ENCODE measurements around the gene NELFA. TPM values are rescaled to one million over a fixed set of nuclear protein-coding genes. Genes with fewer than 3 reads are reported as not detected.

Gene NELFA
- total RNA-seq, 1 experiment from 2014 or later: 55.0 TPM

DNA sequence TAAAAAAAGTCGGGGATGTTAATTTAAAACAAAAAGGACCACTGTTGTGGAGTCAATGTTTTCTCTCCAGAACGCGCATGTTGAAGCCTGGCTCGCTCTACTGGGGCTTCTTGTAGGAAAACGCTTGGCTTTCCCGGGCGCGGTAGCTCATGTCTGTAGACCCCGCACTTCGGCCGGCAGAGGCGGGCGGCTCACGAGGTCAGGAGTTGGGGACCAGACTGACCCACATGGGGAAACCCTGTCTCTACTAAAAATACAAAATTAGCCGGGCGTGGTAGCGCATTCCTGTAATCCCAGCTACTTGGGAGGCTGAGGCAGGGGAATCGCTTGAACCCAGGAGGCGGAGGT lies 15.6 kb downstream of the NELFA start:
- Histone ChIP-seq H3K56ac (ENCODE audit: insufficient read length, low read depth, low read length) (no peak overlapping the region), H4K20me1 (ENCODE audit: control insufficient read depth, insufficient read depth, insufficient read length) (no peaks in the 10 kb centered on the region)

More for the DNA sequence above, 15.6 kb downstream of the NELFA start:
- H3K9me3 ChIP-seq (ENCODE audit: control insufficient read depth, low read depth, low read length): no peaks in the 10 kb centered on the region
- H4K8ac ChIP-seq (replicated peaks; ENCODE audit: insufficient read length, low read depth, low read length): no peak overlapping the region
- H2BK20ac ChIP-seq (ENCODE audit: low read depth, low read length, poor library complexity, severe bottlenecking): no peak overlapping the region
- no peak overlapping the region for H3T11ph ChIP-seq (ENCODE audit: low read length)
- Mint-ChIP-seq H3K36me3 (ENCODE audit: insufficient read depth in 1 of 3, low read depth in 3 of 3) (peaks cover 21 to 41% (median 40%) of the 10 kb centered on the region in 3 experiments; a peak in 6 of 7 replicates), H3K9me3 (no peaks in the 10 kb centered on the region), H3K4me1 (peaks cover 4 to 8% of the 10 kb centered on the region in 2 experiments), H3K4me3 (no peak overlapping the region), H3K27ac (peak overlapping the region in 1 of 3 experiments; percentile 10; a peak in 1 of 7 replicates), H3K27me3 (ENCODE audit: low read depth) (no peaks in the 10 kb centered on the region; the same call in 1 of the 2 replicates)
- no peak overlapping the region for H4K91ac ChIP-seq (ENCODE audit: insufficient read length, low read depth, low read length)
- TF ChIP-seq, protein P1, sequence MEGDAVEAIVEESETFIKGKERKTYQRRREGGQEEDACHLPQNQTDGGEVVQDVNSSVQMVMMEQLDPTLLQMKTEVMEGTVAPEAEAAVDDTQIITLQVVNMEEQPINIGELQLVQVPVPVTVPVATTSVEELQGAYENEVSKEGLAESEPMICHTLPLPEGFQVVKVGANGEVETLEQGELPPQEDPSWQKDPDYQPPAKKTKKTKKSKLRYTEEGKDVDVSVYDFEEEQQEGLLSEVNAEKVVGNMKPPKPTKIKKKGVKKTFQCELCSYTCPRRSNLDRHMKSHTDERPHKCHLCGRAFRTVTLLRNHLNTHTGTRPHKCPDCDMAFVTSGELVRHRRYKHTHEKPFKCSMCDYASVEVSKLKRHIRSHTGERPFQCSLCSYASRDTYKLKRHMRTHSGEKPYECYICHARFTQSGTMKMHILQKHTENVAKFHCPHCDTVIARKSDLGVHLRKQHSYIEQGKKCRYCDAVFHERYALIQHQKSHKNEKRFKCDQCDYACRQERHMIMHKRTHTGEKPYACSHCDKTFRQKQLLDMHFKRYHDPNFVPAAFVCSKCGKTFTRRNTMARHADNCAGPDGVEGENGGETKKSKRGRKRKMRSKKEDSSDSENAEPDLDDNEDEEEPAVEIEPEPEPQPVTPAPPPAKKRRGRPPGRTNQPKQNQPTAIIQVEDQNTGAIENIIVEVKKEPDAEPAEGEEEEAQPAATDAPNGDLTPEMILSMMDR (conservative IDR thresholded peaks at IDR 0.05): no peak
- H3K4ac ChIP-seq (ENCODE audit: low read depth, low read length): no peak overlapping the region
- H2AK5ac ChIP-seq (ENCODE audit: insufficient read length, low read length): no peak overlapping the region
- no peak overlapping the region for H3K4me2 ChIP-seq (ENCODE audit: insufficient read depth, insufficient read length, low read length)
- no peak overlapping the region for H3K14ac ChIP-seq (ENCODE audit: insufficient read depth, low read length)
- no peak overlapping the region for H3K27ac ChIP-seq (ENCODE audit: insufficient read length, low read depth, low read length)
- no peak overlapping the region for H2BK5ac ChIP-seq (ENCODE audit: insufficient read length, low read length)
- no peak overlapping the region for H2BK15ac ChIP-seq (ENCODE audit: low read depth, low read length)
- no peaks in the 10 kb centered on the region for H3K4me1 ChIP-seq (ENCODE audit: insufficient read depth, low read length)
- peaks cover 12% of the 10 kb centered on the region; the same call in 1 of the 2 replicates for H3K79me2 ChIP-seq (ENCODE audit: insufficient read depth, low read length)
- H3K18ac ChIP-seq (ENCODE audit: insufficient read length, low read depth, low read length): no peak overlapping the region
- no peak overlapping the region for H3K9ac ChIP-seq (ENCODE audit: extremely low read depth, insufficient read length, low read length)
- no CpG with 5 or more reads among the region's 19 CpGs for WGBS (ENCODE audit: extremely low coverage, insufficient read length, low lambda C conversion rate)
- H4K5ac ChIP-seq (ENCODE audit: insufficient read length, low read depth, low read length): no peak overlapping the region
- H2AFZ ChIP-seq (ENCODE audit: low read length): no peak overlapping the region
- no peak overlapping the region for H2BK12ac ChIP-seq (ENCODE audit: insufficient read length, low read depth, low read length)
- no peak overlapping the region for H2BK120ac ChIP-seq (ENCODE audit: low read depth, low read length, poor library complexity, severe bottlenecking)
- H3K79me1 ChIP-seq (ENCODE audit: insufficient read depth, low read depth, low read length, poor library complexity, severe bottlenecking): peaks cover 19% of the 10 kb centered on the region
- H3K23me2 ChIP-seq (ENCODE audit: insufficient read length, low read depth, low read length, poor library complexity, severe bottlenecking): no peaks in the 10 kb centered on the region
- no peaks in the 10 kb centered on the region for H3K27me3 ChIP-seq (ENCODE audit: insufficient read depth, low read length)
- DNase-seq: no peak
- no peak overlapping the region for H3K23ac ChIP-seq (ENCODE audit: insufficient read length, low read depth, low read length)

Measured in H9 (cell line).